GM23338 (cell line): ENCODE results near the gene TP73.

Source experiments
- CREB1 ChIP-seq: fragments of 250-450 bp; sonication (Bioruptor Pico); IDR thresholded peaks from 2 replicates; pipeline ENCODE4 v1.5.0; 2020; ENCODE audit warnings: low read depth, mild to moderate bottlenecking, moderate library complexity
- CTCF ChIP-seq, 2 experiments: fragments of 200-600 bp in 1 of 2; sonication (generic) in 1 of 2; conservative IDR thresholded peaks; 2 replicates each; pipeline versions ENCODE4 v1.5.1 to v1.6.1; 2016 to 2017; ENCODE audit warnings: antibody characterized with exemption in 2 of 2, low read depth in 2 of 2, mild to moderate bottlenecking in 2 of 2, moderate library complexity in 1 of 2
- ETS1 ChIP-seq: IDR thresholded peaks from 2 replicates; pipeline ENCODE4 v1.6.1; 2016; ENCODE audit warnings: antibody characterized with exemption
- EZH2 ChIP-seq: fragments of 200-600 bp; sonication (generic); IDR thresholded peaks from one replicate; pipeline ENCODE4 v1.8.0; 2017; ENCODE audit warnings: antibody characterized with exemption, mild to moderate bottlenecking, low read depth; ENCODE audit not compliant: unreplicated experiment
- EZH2phosphoT487 ChIP-seq: fragments of 200-600 bp; sonication (generic); IDR thresholded peaks from one replicate; pipeline ENCODE4 v1.8.1; 2018; ENCODE audit warnings: antibody characterized with exemption; ENCODE audit not compliant: unreplicated experiment
- JUNB ChIP-seq: IDR thresholded peaks from one replicate; pipeline ENCODE4 v1.6.1; 2016; ENCODE audit warnings: antibody characterized with exemption; ENCODE audit not compliant: unreplicated experiment
- NANOG ChIP-seq: IDR thresholded peaks from 2 replicates; pipeline ENCODE4 v1.6.1; 2016; ENCODE audit warnings: antibody characterized with exemption, borderline replicate concordance
- POLR2AphosphoS5 ChIP-seq: IDR thresholded peaks from 2 replicates; pipeline ENCODE4 v1.6.1; 2016; ENCODE audit warnings: antibody characterized with exemption, low read depth
- REST ChIP-seq: IDR thresholded peaks from one replicate; pipeline ENCODE4 v1.6.1; 2018; ENCODE audit warnings: antibody characterized with exemption; ENCODE audit not compliant: unreplicated experiment
- ZNF114 ChIP-seq: fragments of 250-450 bp; sonication (Bioruptor Pico); IDR thresholded peaks from 2 replicates; pipeline ENCODE4 v1.5.0; 2020; ENCODE audit warnings: mild to moderate bottlenecking, moderate library complexity
- ZNF331 ChIP-seq: fragments of 250-450 bp; sonication (Bioruptor Pico); IDR thresholded peaks from 2 replicates; pipeline ENCODE4 v1.5.0; 2020; ENCODE audit warnings: low read depth, mild to moderate bottlenecking, moderate library complexity

- TF ChIP-seq POLR2AphosphoS5 = no peak
- TF ChIP-seq CTCF (conservative IDR thresholded peaks at IDR 0.05; ENCODE audit: low read depth in 2 of 2) = no peak
- no peak for TF ChIP-seq REST
- no peak for TF ChIP-seq ZNF114 (CRISPR knock-in tag)
- TF ChIP-seq JUNB = no peak
- TF ChIP-seq EZH2 = no peak
- no peak for TF ChIP-seq EZH2phosphoT487
- TF ChIP-seq CREB1 (CRISPR knock-in tag) = no peak
- TF ChIP-seq NANOG = no peak
- TF ChIP-seq ZNF331 = no peak
- no peak for TF ChIP-seq ETS1
These were observed 12.5 kb downstream of the TP73 start for GRCh38 chr1:3664700-3665375.
